Spleen (tissue), 11 donors: ENCODE data around the gene TMEM132D. TPM values are rescaled to one million over a fixed set of nuclear protein-coding genes. Genes with fewer than 3 reads are reported as not detected.

Experiments
- DNase-seq: peaks from one replicate; pipeline ENCODE4 v3.0.0-alpha.2; 2020
- H3K27ac ChIP-seq, 8 donors: fragments of 200-600 bp; sonication (generic) in 7 of 8; 1 replicate in 4 of 8; 2 replicates in 4 of 8; pipeline versions ENCODE4 v1.5.0 to v1.8.0; 2016 to 2021; ENCODE audit warnings: inconsistent platforms in 4 of 8, mild to moderate bottlenecking in 4 of 8, moderate library complexity in 1 of 8
- H3K27me3 ChIP-seq, 7 donors: fragments of 200-600 bp; sonication (generic) in 6 of 7; replicated peaks in 1 of 7; 1 replicate in 4 of 7; 2 replicates in 3 of 7; pipeline versions ENCODE4 v1.5.0 to v1.8.0; 2016 to 2021; ENCODE audit warnings: inconsistent platforms in 3 of 7, mild to moderate bottlenecking in 1 of 7
- H3K36me3 ChIP-seq, 6 donors: fragments of 200-600 bp; sonication (generic) in 5 of 6; 1 replicate in 4 of 6; 2 replicates in 2 of 6; pipeline versions ENCODE4 v1.5.0 to v1.8.0; 2016 to 2021; ENCODE audit warnings: inconsistent platforms in 2 of 6
- H3K4me1 ChIP-seq, 6 donors: fragments of 200-600 bp; sonication (generic) in 5 of 6; 1 replicate in 3 of 6; 2 replicates in 3 of 6; pipeline versions ENCODE4 v1.5.0 to v1.8.0; 2016 to 2021; ENCODE audit warnings: inconsistent platforms in 3 of 6
- H3K4me3 ChIP-seq, 8 donors: fragments of 200-600 bp; sonication (generic) in 7 of 8; 1 replicate in 4 of 8; 2 replicates in 4 of 8; pipeline versions ENCODE4 v1.5.0 to v1.8.0; 2016 to 2021; ENCODE audit warnings: inconsistent platforms in 4 of 8, mild to moderate bottlenecking in 4 of 8, moderate library complexity in 2 of 8
- H3K9me3 ChIP-seq, 8 donors: fragments of 200-600 bp; sonication (generic) in 7 of 8; 1 replicate in 4 of 8; 2 replicates in 4 of 8; pipeline versions ENCODE4 v1.5.0 to v1.8.0; 2016 to 2021; ENCODE audit warnings: inconsistent platforms in 4 of 8
- CTCF ChIP-seq, 11 experiments: fragments of 200-600 bp in 7 of 11; fragments of 450-650 bp in 4 of 11; sonication (generic) in 4 of 11; IDR thresholded peaks in 8 of 11; conservative IDR thresholded peaks in 3 of 11; 1 replicate in 7 of 11; 2 replicates in 4 of 11; pipeline versions ENCODE4 v1.4.0 to v1.8.0; 2016 to 2021; ENCODE audit warnings: antibody characterized with exemption in 11 of 11, inconsistent platforms in 4 of 11, mild to moderate bottlenecking in 1 of 11
- POLR2A ChIP-seq, 3 donors: fragments of 450-650 bp; IDR thresholded peaks; one replicate each; pipeline ENCODE4 v1.5.1; 2017; ENCODE audit warnings: antibody characterized with exemption in 3 of 3, mild to moderate bottlenecking in 1 of 3
- POLR2AphosphoS5 ChIP-seq, 3 donors: sonication (generic); formaldehyde crosslinking; IDR thresholded peaks; one replicate each; pipeline ENCODE4 v1.5.1; 2017; ENCODE audit warnings: antibody characterized with exemption in 3 of 3
- WGBS, 5 donors: extraction: QIAGEN DNeasy Blood & Tissue Kit in 3 of 5; methylation state at CpG; one replicate each; pipeline versions ENCODE4 v1.1.5 to v1.1.7; 2013 to 2018; 5-methylcytosine and 5-hydroxymethylcytosine counted together
- intact Hi-C: fragments of 100-400 bp; cut with DNase I; formaldehyde crosslinking; loops from one replicate; pipeline ENCODE4 v1.15.0; 2023; ENCODE audit warnings: low total_unique reads
- polyA plus RNA-seq, 3 donors: library from polyadenylated mRNA; stranded (reverse); fragments of 200-250 nt; gene quantifications; one replicate each; pipeline ENCODE4 v1.2.1, GENCODE V29; 2013
- total RNA-seq, 7 donors: library from RNA; depleted of rRNA in 3 of 7; stranded (reverse); fragments of >200 nt in 3 of 7; fragmentation: NEBNext Ultra II Directional in 4 of 7; extraction: Animal tissue kit (Norgen Biotek cat#: 25700) in 4 of 7; gene quantifications; one replicate each; pipeline versions ENCODE4 v1.1.0 to v1.2.1, GENCODE V29; 2016 to 2021
- donor health status: healthy with polysubstance abuse.
- donor health status: DM: no; HTN: no; CAD: no; lungs with moderate emphysema.
- donor health status: DM: no; HTN: no; CAD: no.
- donor health status: Bipolar disorder and iron deficiency.
- donor health status: healthy.
- donor health status: DM: no; HTN: no; CAD: no.
- donor health status: DM: yes; HTN: yes; CAD: no.

Gene TMEM132D
- total and polyA plus RNA-seq, 10 donors: 0.03 TPM; not detected in 9

- no peak for DNase-seq
- intact Hi-C loops: no loop called here
- TF ChIP-seq POLR2A (IDR thresholded peaks at IDR 0.05) (no peak), CTCF (IDR thresholded peaks at IDR 0.05 in 8 of 11, conservative IDR thresholded peaks at IDR 0.05 in 3 of 11) (no peak), POLR2AphosphoS5 (IDR thresholded peaks at IDR 0.05) (no peak)
- Histone ChIP-seq H3K4me3 (no peak overlapping the region), H3K4me1 (no peaks in the 10 kb centered on the region), H3K36me3 (no peaks in the 10 kb centered on the region), H3K27me3 (no peaks in the 10 kb centered on the region), H3K27ac (no peak overlapping the region), H3K9me3 (peaks cover 0 to 12% (median 0%) of the 10 kb centered on the region in 8 donors)
- 84 to 94% (median 92%) methylated on average over 8 of the region's 8 CpGs for WGBS, 5 donors
These were observed 210.1 kb downstream of the TMEM132D start for GRCh38 chr12:129693731-129694130.

GRCh38 chr12:129687731-129688130 is 216.1 kb downstream of the TMEM132D start:
- H3K36me3 ChIP-seq: no peaks in the 10 kb centered on the region
- no peak overlapping the region for H3K27ac ChIP-seq
- no peak overlapping the region for H3K4me3 ChIP-seq
- TF ChIP-seq POLR2A (IDR thresholded peaks at IDR 0.05) (no peak), CTCF (IDR thresholded peaks at IDR 0.05 in 8 of 11, conservative IDR thresholded peaks at IDR 0.05 in 3 of 11) (no peak), POLR2AphosphoS5 (IDR thresholded peaks at IDR 0.05) (no peak)
- no peaks in the 10 kb centered on the region for H3K27me3 ChIP-seq
- DNase-seq: no peak
- no peaks in the 10 kb centered on the region for H3K4me1 ChIP-seq
- H3K9me3 ChIP-seq: peaks cover 0 to 49% (median 30%) of the 10 kb centered on the region in 8 donors
- intact Hi-C loops: no loop called here

- intact Hi-C loops: no loop called here
- peaks cover 0 to 73% (median 46%) of the 10 kb centered on the region in 8 donors for H3K9me3 ChIP-seq
- H3K4me1 ChIP-seq: no peaks in the 10 kb centered on the region
- no peak overlapping the region for H3K4me3 ChIP-seq
- 54 to 72% (median 59%) methylated on average over 2 of the region's 2 CpGs for WGBS, 5 donors
- no peaks in the 10 kb centered on the region for H3K27me3 ChIP-seq
- no peak overlapping the region for H3K27ac ChIP-seq
- no peaks in the 10 kb centered on the region for H3K36me3 ChIP-seq
- TF ChIP-seq POLR2AphosphoS5 (IDR thresholded peaks at IDR 0.05): no peak
- DNase-seq: no peak
These were observed 222.0 kb downstream of the TMEM132D start for GRCh38 chr12:129681830-129682229.

DNA sequence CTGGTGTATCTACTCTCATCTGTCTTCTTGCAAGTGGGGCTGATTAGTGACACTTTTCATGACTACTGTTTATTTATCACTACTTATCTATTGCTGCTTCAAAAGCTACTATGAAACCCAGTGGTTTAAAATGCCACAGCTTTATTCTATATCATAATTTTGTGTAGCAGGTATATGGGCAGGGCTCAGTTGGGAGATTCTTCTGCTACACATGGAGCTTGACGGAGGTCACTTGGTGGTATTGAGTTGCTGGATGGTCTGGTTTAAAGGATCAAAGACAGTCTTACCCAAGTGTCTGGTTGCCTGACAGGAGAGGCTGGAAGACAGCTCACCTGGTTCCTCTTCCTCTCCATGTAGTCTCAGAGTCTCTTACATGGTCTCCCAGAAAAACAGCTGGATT is 222.7 kb downstream of the TMEM132D start:
- TF ChIP-seq CTCF (IDR thresholded peaks at IDR 0.05 in 8 of 11, conservative IDR thresholded peaks at IDR 0.05 in 3 of 11) (no peak), POLR2A (IDR thresholded peaks at IDR 0.05) (no peak)
- peaks cover 0 to 73% (median 43%) of the 10 kb centered on the region in 8 donors for H3K9me3 ChIP-seq
- 86 to 92% (median 90%) methylated on average over 1 of the region's 1 CpG for WGBS, 5 donors
- no peaks in the 10 kb centered on the region for H3K27me3 ChIP-seq
- H3K36me3 ChIP-seq: no peaks in the 10 kb centered on the region
- DNase-seq: no peak
- intact Hi-C loops: no loop called here
- H3K4me3 ChIP-seq: no peak overlapping the region
- H3K27ac ChIP-seq: no peak overlapping the region
- no peaks in the 10 kb centered on the region for H3K4me1 ChIP-seq

DNA sequence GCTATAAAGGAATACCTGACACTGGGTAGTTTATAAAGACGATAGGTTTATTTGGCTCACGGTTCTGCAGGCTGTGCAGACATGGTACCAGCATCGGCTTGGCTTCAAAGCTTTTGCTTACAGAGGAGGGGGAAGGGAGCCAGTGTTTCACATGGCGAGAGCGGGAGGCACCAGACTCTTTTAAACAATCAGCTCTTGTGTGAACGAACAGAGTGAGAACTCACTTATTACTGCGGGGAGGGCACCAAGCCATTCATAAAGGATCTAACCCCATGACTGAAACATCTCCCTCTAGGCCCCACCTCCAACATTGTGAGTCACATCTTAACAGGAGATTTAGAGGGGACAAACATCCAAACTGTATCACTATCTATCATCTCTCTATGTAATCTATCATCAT is 227.4 kb downstream of the TMEM132D start:
- Histone ChIP-seq H3K27me3 (no peaks in the 10 kb centered on the region), H3K36me3 (no peaks in the 10 kb centered on the region), H3K27ac (no peak overlapping the region), H3K4me3 (no peak overlapping the region), H3K9me3 (peaks cover 0 to 29% (median 8%) of the 10 kb centered on the region in 8 donors), H3K4me1 (no peaks in the 10 kb centered on the region)
- no peak for TF ChIP-seq POLR2A (IDR thresholded peaks at IDR 0.05)
- TF ChIP-seq CTCF (IDR thresholded peaks at IDR 0.05 in 8 of 11, conservative IDR thresholded peaks at IDR 0.05 in 3 of 11): no peak
- TF ChIP-seq POLR2AphosphoS5 (IDR thresholded peaks at IDR 0.05): no peak
- no peak for DNase-seq
- 81 to 91% (median 89%) methylated on average over 7 of the region's 7 CpGs for WGBS, 5 donors
- intact Hi-C loops: no loop called here
